Activated T-helper 1 cell treated with anti-CD3 and anti-CD28 coated beads, Interleukin-2, amount 50 U/mL, for 16 hours (primary cell): Measurements from ENCODE around the gene AVL9.
"Not testable (repeated sequence)": the region's sequence is repeated elsewhere in the genome, so short reads cannot be mapped to it uniquely, and the experiment has no call there.

ENCODE experiments used
- DNase-seq, 2 donors: peaks; one replicate each; pipeline ENCODE4 v3.0.0-alpha.2; 2020; ENCODE audit warnings: low read depth in 1 of 2, low spot score in 1 of 2

Gene AVL9

GRCh38 chr7:32634798-32635393 lies 139.6 kb downstream of the AVL9 start:
- not testable (repeated sequence) for DNase-seq

- not testable (repeated sequence) for DNase-seq
Measured at GRCh38 chr7:32636725-32637462, 141.6 kb downstream of the AVL9 start.

- DNase-seq = not testable (repeated sequence)
Measured at GRCh38 chr7:32637611-32638010, 142.3 kb downstream of the AVL9 start.
